H9 (cell line): ENCODE data around the gene TRIM75. TPM values are rescaled to one million over a fixed set of nuclear protein-coding genes. Genes with fewer than 3 reads are reported as not detected.

Source experiments
- DNase-seq: peaks from one replicate; pipeline ENCODE4 v3.0.0-alpha.2; 2017
- H2AFZ ChIP-seq: one replicate; pipeline ENCODE4 v1.6.1; 2013; ENCODE audit warnings: mild to moderate bottlenecking, low read length, control low read depth, moderate library complexity
- H2AK5ac ChIP-seq: 2 replicates; pipeline ENCODE4 v1.6.1; 2013; ENCODE audit warnings: low read length, control low read depth, mixed read lengths; ENCODE audit not compliant: insufficient read length
- H2BK120ac ChIP-seq: one replicate; pipeline ENCODE4 v1.6.1; 2013; ENCODE audit warnings: low read depth, mild to moderate bottlenecking, low read length, control low read depth, inconsistent platforms; ENCODE audit not compliant: poor library complexity, severe bottlenecking
- H2BK12ac ChIP-seq: 2 replicates; pipeline ENCODE4 v1.6.1; 2013; ENCODE audit warnings: low read length, control low read depth, mixed read lengths, low read depth; ENCODE audit not compliant: insufficient read length
- H2BK15ac ChIP-seq: 2 replicates; pipeline ENCODE4 v1.6.1; 2013; ENCODE audit warnings: low read depth, low read length, control low read depth
- H2BK20ac ChIP-seq: one replicate; pipeline ENCODE4 v1.6.1; 2013; ENCODE audit warnings: low read depth, mild to moderate bottlenecking, low read length, control low read depth, inconsistent platforms; ENCODE audit not compliant: poor library complexity, severe bottlenecking
- H2BK5ac ChIP-seq: 2 replicates; pipeline ENCODE4 v1.6.1; 2013; ENCODE audit warnings: low read length, control low read depth, mixed read lengths; ENCODE audit not compliant: insufficient read length
- H3K14ac ChIP-seq: 2 replicates; pipeline ENCODE4 v1.6.1; 2013; ENCODE audit warnings: low read length, control low read depth; ENCODE audit not compliant: insufficient read depth
- H3K18ac ChIP-seq: 2 replicates; pipeline ENCODE4 v1.6.1; 2013; ENCODE audit warnings: low read depth, mild to moderate bottlenecking, mixed read lengths, low read length, control low read depth; ENCODE audit not compliant: insufficient read length
- H3K23ac ChIP-seq: 2 replicates; pipeline ENCODE4 v1.6.1; 2013; ENCODE audit warnings: low read length, control low read depth, mixed read lengths, low read depth; ENCODE audit not compliant: insufficient read length
- H3K23me2 ChIP-seq: 2 replicates; pipeline ENCODE4 v1.6.1; 2013; ENCODE audit warnings: low read depth, mild to moderate bottlenecking, mixed read lengths, low read length, control low read depth; ENCODE audit not compliant: insufficient read length, poor library complexity, severe bottlenecking
- H3K27ac ChIP-seq: 2 replicates; pipeline ENCODE4 v1.5.1; 2013; ENCODE audit warnings: low read length, control low read depth, mixed read lengths, low read depth; ENCODE audit not compliant: insufficient read length
- H3K27me3 ChIP-seq: 2 replicates; pipeline ENCODE4 v1.6.1; 2013; ENCODE audit warnings: low read length, control low read depth, inconsistent platforms; ENCODE audit not compliant: insufficient read depth
- H3K4ac ChIP-seq: 2 replicates; pipeline ENCODE4 v1.6.1; 2013; ENCODE audit warnings: low read depth, mild to moderate bottlenecking, control low read depth, inconsistent platforms, low read length, moderate library complexity
- H3K4me1 ChIP-seq: 2 replicates; pipeline ENCODE4 v1.6.1; 2013; ENCODE audit warnings: low read length, control low read depth, inconsistent platforms; ENCODE audit not compliant: insufficient read depth
- H3K4me2 ChIP-seq: 2 replicates; pipeline ENCODE4 v1.6.1; 2013; ENCODE audit warnings: low read length, control low read depth, mixed read lengths; ENCODE audit not compliant: insufficient read length, insufficient read depth
- H3K56ac ChIP-seq: 2 replicates; pipeline ENCODE4 v1.6.1; 2013; ENCODE audit warnings: low read depth, mild to moderate bottlenecking, mixed read lengths, low read length, control low read depth; ENCODE audit not compliant: insufficient read length
- H3K79me1 ChIP-seq: 2 replicates; pipeline ENCODE4 v1.6.1; 2013; ENCODE audit warnings: low read depth, mild to moderate bottlenecking, moderate library complexity, low read length, control low read depth, inconsistent platforms; ENCODE audit not compliant: insufficient read depth, poor library complexity, severe bottlenecking
- H3K79me2 ChIP-seq: 2 replicates; pipeline ENCODE4 v1.6.1; 2013; ENCODE audit warnings: low read length, control low read depth, inconsistent platforms; ENCODE audit not compliant: insufficient read depth
- H3K9ac ChIP-seq: 2 replicates; pipeline ENCODE4 v1.6.1; 2013; ENCODE audit warnings: low read length, control low read depth, mixed read lengths; ENCODE audit not compliant: insufficient read length; ENCODE audit errors: extremely low read depth
- H3K9me3 ChIP-seq: one replicate; pipeline ENCODE4 v1.6.1; 2013; ENCODE audit warnings: low read depth, low read length, inconsistent platforms; ENCODE audit not compliant: control insufficient read depth
- H3T11ph ChIP-seq: one replicate; pipeline ENCODE4 v1.6.1; 2013; ENCODE audit warnings: mild to moderate bottlenecking, low read length, control low read depth, inconsistent platforms
- H4K20me1 ChIP-seq: one replicate; pipeline ENCODE4 v1.6.1; 2013; ENCODE audit not compliant: control insufficient read depth, insufficient read length, insufficient read depth
- H4K5ac ChIP-seq: 2 replicates; pipeline ENCODE4 v1.6.1; 2013; ENCODE audit warnings: low read depth, mild to moderate bottlenecking, mixed read lengths, low read length, control low read depth; ENCODE audit not compliant: insufficient read length
- H4K8ac ChIP-seq: replicated peaks from 2 replicates; pipeline ENCODE4 v1.6.1; 2013; ENCODE audit warnings: low read length, control low read depth, mixed read lengths, low read depth; ENCODE audit not compliant: insufficient read length
- H4K91ac ChIP-seq: 2 replicates; pipeline ENCODE4 v1.6.1; 2013; ENCODE audit warnings: low read depth, mild to moderate bottlenecking, moderate library complexity, mixed read lengths, low read length, control low read depth; ENCODE audit not compliant: insufficient read length
- H3K27ac Mint-ChIP-seq, 3 experiments: 2 replicates in 2 of 3; 3 replicates in 1 of 3; pipeline ENCODE4 v1.8.0; 2020 to 2021; ENCODE audit warnings: mixed read lengths in 3 of 3, mild to moderate bottlenecking in 1 of 3, moderate library complexity in 1 of 3
- H3K27me3 Mint-ChIP-seq: 2 replicates; pipeline ENCODE4 v1.8.0; 2021; ENCODE audit warnings: low read depth, mild to moderate bottlenecking, moderate library complexity, mixed read lengths
- H3K36me3 Mint-ChIP-seq, 3 experiments: 2 replicates in 2 of 3; 3 replicates in 1 of 3; pipeline ENCODE4 v1.8.0; 2020 to 2021; ENCODE audit warnings: low read depth in 3 of 3, mixed read lengths in 3 of 3; ENCODE audit not compliant: insufficient read depth in 1 of 3
- H3K4me1 Mint-ChIP-seq, 2 experiments: 2 replicates each; pipeline ENCODE4 v1.8.0; 2020; ENCODE audit warnings: mixed read lengths in 2 of 2
- H3K4me3 Mint-ChIP-seq, 2 experiments: 2 replicates in 1 of 2; 3 replicates in 1 of 2; pipeline ENCODE4 v1.8.0; 2020 to 2021; ENCODE audit warnings: mild to moderate bottlenecking in 2 of 2, mixed read lengths in 2 of 2, moderate library complexity in 1 of 2
- H3K9me3 Mint-ChIP-seq, 2 experiments: 2 replicates in 1 of 2; 3 replicates in 1 of 2; pipeline ENCODE4 v1.8.0; 2020; ENCODE audit warnings: mild to moderate bottlenecking in 2 of 2, mixed read lengths in 2 of 2, moderate library complexity in 1 of 2
- CTCF ChIP-seq: fragments of 200-600 bp; sonication (generic); conservative IDR thresholded peaks from 3 replicates; pipeline ENCODE4 v1.8.0; 2021; ENCODE audit warnings: antibody characterized with exemption, mild to moderate bottlenecking
- WGBS: extraction: QIAGEN DNeasy Blood & Tissue Kit; methylation state at CpG from one replicate; pipeline ENCODE4 v1.1.7; 2013; ENCODE audit warnings: missing lambda C conversion rate, low lambda C conversion rate, mixed read lengths; ENCODE audit not compliant: insufficient read length; ENCODE audit errors: extremely low coverage; 5-methylcytosine and 5-hydroxymethylcytosine counted together
- total RNA-seq: library from RNA; stranded (reverse); gene quantifications from 2 replicates; pipeline ENCODE4 v1.2.1, GENCODE V29; 2021

Gene TRIM75
- total RNA-seq, 1 experiment from 2014 or later: not detected

GRCh38 chr4:165005352-165005925, 48.2 kb upstream of the TRIM75 start:
- TF ChIP-seq CTCF: no peak

More at GRCh38 chr4:165005352-165005925, 48.2 kb upstream of the TRIM75 start:
- no peaks in the 10 kb centered on the region for H4K20me1 ChIP-seq
- Mint-ChIP-seq H3K9me3 (no peaks in the 10 kb centered on the region), H3K27ac (no peak overlapping the region), H3K4me3 (no peak overlapping the region), H3K27me3 (no peaks in the 10 kb centered on the region), H3K4me1 (peaks cover 22 to 25% of the 10 kb centered on the region in 2 experiments), H3K36me3 (no peaks in the 10 kb centered on the region)
- H4K8ac ChIP-seq: no peak overlapping the region
- DNase-seq: no peak
- H3K4ac ChIP-seq: no peak overlapping the region
- H2BK12ac ChIP-seq: no peak overlapping the region
- H2BK15ac ChIP-seq: no peak overlapping the region
- no peaks in the 10 kb centered on the region for H3K79me1 ChIP-seq
- no peaks in the 10 kb centered on the region for H3K9me3 ChIP-seq
- H2BK120ac ChIP-seq: no peak overlapping the region
- no peak overlapping the region for H3K27ac ChIP-seq
- no peak overlapping the region for H4K5ac ChIP-seq
- H3K4me1 ChIP-seq: no peaks in the 10 kb centered on the region
- H3K23ac ChIP-seq: no peak overlapping the region
- H4K91ac ChIP-seq: no peak overlapping the region
- peaks cover 3% of the 10 kb centered on the region for H3K23me2 ChIP-seq
- no peak overlapping the region for H3K4me2 ChIP-seq
- no peak overlapping the region for H3K14ac ChIP-seq
- H3K79me2 ChIP-seq: no peaks in the 10 kb centered on the region
- no peak overlapping the region for H2AFZ ChIP-seq
- H3K9ac ChIP-seq: no peak overlapping the region
- no peak overlapping the region for H3K18ac ChIP-seq
- no peak overlapping the region for H3T11ph ChIP-seq
- H2BK5ac ChIP-seq: no peak overlapping the region
- no peak overlapping the region for H2BK20ac ChIP-seq
- no CpG with 5 or more reads among the region's 6 CpGs for WGBS
- H3K56ac ChIP-seq: no peak overlapping the region
- no peak overlapping the region for H2AK5ac ChIP-seq
- H3K27me3 ChIP-seq: no peaks in the 10 kb centered on the region
